ENCODE data around the gene HLA-E. TPM values are rescaled to one million over a fixed set of nuclear protein-coding genes. Genes with fewer than 3 reads are reported as not detected.
"Not testable (repeated sequence)": the region's sequence is repeated elsewhere in the genome, so short reads cannot be mapped to it uniquely, and the experiment has no call there.

HLA-E gene
- total RNA-seq, 1 donor from 2014 or later = 274 TPM

- Mint-ChIP-seq H3K27ac (ENCODE audit: unreplicated experiment) (peak overlapping the region; percentile 64), H3K9me3 (ENCODE audit: unreplicated experiment) (no peaks in the 10 kb centered on the region), H3K4me3 (ENCODE audit: unreplicated experiment) (peak overlapping the region; percentile 97), H3K4me1 (ENCODE audit: unreplicated experiment) (peaks cover 43% of the 10 kb centered on the region), H3K36me3 (ENCODE audit: low read depth, unreplicated experiment) (peaks cover 32% of the 10 kb centered on the region), H3K27me3 (ENCODE audit: unreplicated experiment) (peaks cover 11% of the 10 kb centered on the region)
- DNase-seq (ENCODE audit: low spot score) = no peak
- TF ChIP-seq CTCF (IDR thresholded peaks at IDR 0.05; ENCODE audit: unreplicated experiment) = no peak
Measured at GRCh38 chr6:30491991-30492952, 3.0 kb downstream of the HLA-E start.

GRCh38 chr6:30493643-30494250 is 4.4 kb downstream of the HLA-E start:
- peaks cover 43% of the 10 kb centered on the region for H3K4me1 Mint-ChIP-seq (ENCODE audit: unreplicated experiment)
- peaks cover 32% of the 10 kb centered on the region for H3K36me3 Mint-ChIP-seq (ENCODE audit: low read depth, unreplicated experiment)
- peaks cover 11% of the 10 kb centered on the region for H3K27me3 Mint-ChIP-seq (ENCODE audit: unreplicated experiment)
- no peak for DNase-seq (ENCODE audit: low spot score)
- H3K9me3 Mint-ChIP-seq (ENCODE audit: unreplicated experiment) = no peaks in the 10 kb centered on the region
- no peak overlapping the region for H3K27ac Mint-ChIP-seq (ENCODE audit: unreplicated experiment)
- TF ChIP-seq CTCF (IDR thresholded peaks at IDR 0.05; ENCODE audit: unreplicated experiment) = peak; percentile 12
- peak overlapping the region; percentile 53 for H3K4me3 Mint-ChIP-seq (ENCODE audit: unreplicated experiment)

GRCh38 chr6:30494291-30494861 is 5.1 kb downstream of the HLA-E start:
- H3K27ac Mint-ChIP-seq (ENCODE audit: unreplicated experiment) = no peak overlapping the region
- H3K9me3 Mint-ChIP-seq (ENCODE audit: unreplicated experiment) = no peaks in the 10 kb centered on the region
- H3K4me1 Mint-ChIP-seq (ENCODE audit: unreplicated experiment) = peaks cover 43% of the 10 kb centered on the region
- peak overlapping the region; percentile 3 for H3K4me3 Mint-ChIP-seq (ENCODE audit: unreplicated experiment)
- no peak for TF ChIP-seq CTCF (IDR thresholded peaks at IDR 0.05; ENCODE audit: unreplicated experiment)
- no peak for DNase-seq (ENCODE audit: low spot score)
- H3K36me3 Mint-ChIP-seq (ENCODE audit: low read depth, unreplicated experiment) = peaks cover 32% of the 10 kb centered on the region
- H3K27me3 Mint-ChIP-seq (ENCODE audit: unreplicated experiment) = peaks cover 10% of the 10 kb centered on the region

- not testable (repeated sequence) for H3K4me3 Mint-ChIP-seq (ENCODE audit: unreplicated experiment); H3K9me3 Mint-ChIP-seq (ENCODE audit: unreplicated experiment); H3K27ac Mint-ChIP-seq (ENCODE audit: unreplicated experiment); DNase-seq (ENCODE audit: low spot score)
- H3K36me3 Mint-ChIP-seq (ENCODE audit: low read depth, unreplicated experiment) = peaks cover 36% of the 10 kb centered on the region
- peaks cover 13% of the 10 kb centered on the region for H3K27me3 Mint-ChIP-seq (ENCODE audit: unreplicated experiment)
- peaks cover 44% of the 10 kb centered on the region for H3K4me1 Mint-ChIP-seq (ENCODE audit: unreplicated experiment)
Measured at GRCh38 chr6:30495060-30495459, 5.8 kb downstream of the HLA-E start.

- TF ChIP-seq CTCF (IDR thresholded peaks at IDR 0.05; ENCODE audit: unreplicated experiment) = no peak
- no peaks in the 10 kb centered on the region for H3K9me3 Mint-ChIP-seq (ENCODE audit: unreplicated experiment)
- peaks cover 13% of the 10 kb centered on the region for H3K27me3 Mint-ChIP-seq (ENCODE audit: unreplicated experiment)
- peaks cover 27% of the 10 kb centered on the region for H3K36me3 Mint-ChIP-seq (ENCODE audit: low read depth, unreplicated experiment)
- H3K4me3 Mint-ChIP-seq (ENCODE audit: unreplicated experiment) = no peak overlapping the region
- no peak for DNase-seq (ENCODE audit: low spot score)
- peaks cover 44% of the 10 kb centered on the region for H3K4me1 Mint-ChIP-seq (ENCODE audit: unreplicated experiment)
- H3K27ac Mint-ChIP-seq (ENCODE audit: unreplicated experiment) = peak overlapping the region; percentile 16
Measured at GRCh38 chr6:30495993-30496392, 6.7 kb downstream of the HLA-E start.

- H3K27me3 Mint-ChIP-seq (ENCODE audit: unreplicated experiment); DNase-seq (ENCODE audit: low spot score); H3K4me3 Mint-ChIP-seq (ENCODE audit: unreplicated experiment); H3K27ac Mint-ChIP-seq (ENCODE audit: unreplicated experiment); H3K9me3 Mint-ChIP-seq (ENCODE audit: unreplicated experiment): not testable (repeated sequence)
- Mint-ChIP-seq H3K4me1 (ENCODE audit: unreplicated experiment) (peaks cover 35% of the 10 kb centered on the region), H3K36me3 (ENCODE audit: low read depth, unreplicated experiment) (peaks cover 16% of the 10 kb centered on the region)
Measured at GRCh38 chr6:30497261-30497599, 7.9 kb downstream of the HLA-E start.
